ENCODE measurements around the gene TEAD3. TPM values are rescaled to one million over a fixed set of nuclear protein-coding genes. Genes with fewer than 3 reads are reported as not detected.
"Not testable (repeated sequence)": the region's sequence is repeated elsewhere in the genome, so short reads cannot be mapped to it uniquely, and the experiment has no call there.

TEAD3 gene
- 42.5 and 43.4 TPM in 2 replicates for total RNA-seq
- long read RNA-seq, partial matches to known transcripts = 3 of 10 reads
- long read RNA-seq, other reads (novel, unspliced or antisense) = 7 of 10 reads

GRCh38 chr6:35496841-35497570 lies at the start of gene TEAD3:
Gene TEAD3 (minus strand): TSS chr6:35497079.
- DNase-seq (ENCODE audit: low spot score, unreplicated experiment) = peak; percentile 80
- no peaks in the 10 kb centered on the region for H3K36me3 Mint-ChIP-seq (ENCODE audit: insufficient read depth)
- peaks cover 24% of the 10 kb centered on the region for H3K27me3 Mint-ChIP-seq
- peaks cover 33% of the 10 kb centered on the region for H3K4me1 Mint-ChIP-seq (ENCODE audit: low read depth)
- TF ChIP-seq, protein P1, sequence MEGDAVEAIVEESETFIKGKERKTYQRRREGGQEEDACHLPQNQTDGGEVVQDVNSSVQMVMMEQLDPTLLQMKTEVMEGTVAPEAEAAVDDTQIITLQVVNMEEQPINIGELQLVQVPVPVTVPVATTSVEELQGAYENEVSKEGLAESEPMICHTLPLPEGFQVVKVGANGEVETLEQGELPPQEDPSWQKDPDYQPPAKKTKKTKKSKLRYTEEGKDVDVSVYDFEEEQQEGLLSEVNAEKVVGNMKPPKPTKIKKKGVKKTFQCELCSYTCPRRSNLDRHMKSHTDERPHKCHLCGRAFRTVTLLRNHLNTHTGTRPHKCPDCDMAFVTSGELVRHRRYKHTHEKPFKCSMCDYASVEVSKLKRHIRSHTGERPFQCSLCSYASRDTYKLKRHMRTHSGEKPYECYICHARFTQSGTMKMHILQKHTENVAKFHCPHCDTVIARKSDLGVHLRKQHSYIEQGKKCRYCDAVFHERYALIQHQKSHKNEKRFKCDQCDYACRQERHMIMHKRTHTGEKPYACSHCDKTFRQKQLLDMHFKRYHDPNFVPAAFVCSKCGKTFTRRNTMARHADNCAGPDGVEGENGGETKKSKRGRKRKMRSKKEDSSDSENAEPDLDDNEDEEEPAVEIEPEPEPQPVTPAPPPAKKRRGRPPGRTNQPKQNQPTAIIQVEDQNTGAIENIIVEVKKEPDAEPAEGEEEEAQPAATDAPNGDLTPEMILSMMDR (IDR thresholded peaks at IDR 0.05; ENCODE audit: unreplicated experiment) = peak; percentile 31
- peak within 1 kb of the TSS; percentile 96 for H3K27ac Mint-ChIP-seq
- H3K4me3 Mint-ChIP-seq (ENCODE audit: low read depth) = peak within 1 kb of the TSS; percentile 83
- no peaks in the 10 kb centered on the region for H3K9me3 Mint-ChIP-seq (ENCODE audit: low read depth)

GRCh38 chr6:35544769-35545361 lies 48.0 kb upstream of the TEAD3 start:
- H3K27me3 Mint-ChIP-seq = peaks cover 14% of the 10 kb centered on the region
- H3K9me3 Mint-ChIP-seq (ENCODE audit: low read depth) = peaks cover 5% of the 10 kb centered on the region
- no peak for DNase-seq (ENCODE audit: low spot score, unreplicated experiment)
- H3K4me3 Mint-ChIP-seq (ENCODE audit: low read depth) = no peak overlapping the region
- H3K36me3 Mint-ChIP-seq (ENCODE audit: insufficient read depth) = no peaks in the 10 kb centered on the region
- no peaks in the 10 kb centered on the region for H3K4me1 Mint-ChIP-seq (ENCODE audit: low read depth)
- no peak overlapping the region for H3K27ac Mint-ChIP-seq
- TF ChIP-seq, protein P1 (IDR thresholded peaks at IDR 0.05; ENCODE audit: unreplicated experiment) = no peak

GRCh38 chr6:35543459-35544193 lies 46.7 kb upstream of the TEAD3 start:
- peaks cover 14% of the 10 kb centered on the region for H3K27me3 Mint-ChIP-seq
- no peak overlapping the region for H3K4me3 Mint-ChIP-seq (ENCODE audit: low read depth)
- H3K9me3 Mint-ChIP-seq (ENCODE audit: low read depth) = peaks cover 5% of the 10 kb centered on the region
- H3K27ac Mint-ChIP-seq = no peak overlapping the region
- no peaks in the 10 kb centered on the region for H3K4me1 Mint-ChIP-seq (ENCODE audit: low read depth)
- no peaks in the 10 kb centered on the region for H3K36me3 Mint-ChIP-seq (ENCODE audit: insufficient read depth)
- no peak for DNase-seq (ENCODE audit: low spot score, unreplicated experiment)
- TF ChIP-seq, protein P1 (IDR thresholded peaks at IDR 0.05; ENCODE audit: unreplicated experiment) = no peak

- no peak overlapping the region for H3K4me3 Mint-ChIP-seq (ENCODE audit: low read depth)
- TF ChIP-seq, protein P1 (IDR thresholded peaks at IDR 0.05; ENCODE audit: unreplicated experiment) = no peak
- H3K4me1 Mint-ChIP-seq (ENCODE audit: low read depth) = no peaks in the 10 kb centered on the region
- DNase-seq (ENCODE audit: low spot score, unreplicated experiment) = no peak
- H3K36me3 Mint-ChIP-seq (ENCODE audit: insufficient read depth) = no peaks in the 10 kb centered on the region
- peaks cover 6% of the 10 kb centered on the region for H3K27me3 Mint-ChIP-seq
- peaks cover 5% of the 10 kb centered on the region for H3K9me3 Mint-ChIP-seq (ENCODE audit: low read depth)
- H3K27ac Mint-ChIP-seq = no peak overlapping the region
Observed at GRCh38 chr6:35541836-35542235, 45.0 kb upstream of the TEAD3 start.

DNA sequence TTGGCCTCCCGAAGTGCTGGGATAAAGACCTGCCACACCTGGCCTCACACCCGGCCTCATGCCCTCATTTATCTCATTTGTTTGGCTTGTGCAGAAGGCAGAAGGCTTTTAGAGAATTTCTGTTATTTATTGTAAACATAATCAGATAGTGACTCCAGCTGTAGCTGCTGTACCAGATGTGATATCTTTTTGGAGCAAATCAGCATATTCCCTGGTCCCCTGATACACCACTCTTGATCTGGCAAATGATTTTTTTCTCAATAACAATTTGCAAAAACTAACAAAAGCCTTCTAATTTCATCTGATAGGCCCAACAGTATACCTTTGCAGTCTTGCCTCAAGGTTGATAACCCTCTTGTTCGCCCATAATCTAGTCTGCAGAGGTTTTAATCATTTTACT lies 42.3 kb upstream of the TEAD3 start:
- peaks cover 2% of the 10 kb centered on the region for H3K4me1 Mint-ChIP-seq (ENCODE audit: low read depth)
- no peak overlapping the region for H3K4me3 Mint-ChIP-seq (ENCODE audit: low read depth)
- peaks cover 5% of the 10 kb centered on the region for H3K9me3 Mint-ChIP-seq (ENCODE audit: low read depth)
- H3K27ac Mint-ChIP-seq = no peak overlapping the region
- TF ChIP-seq, protein P1 (IDR thresholded peaks at IDR 0.05; ENCODE audit: unreplicated experiment) = no peak
- H3K36me3 Mint-ChIP-seq (ENCODE audit: insufficient read depth) = no peaks in the 10 kb centered on the region
- no peak for DNase-seq (ENCODE audit: low spot score, unreplicated experiment)
- H3K27me3 Mint-ChIP-seq = peaks cover 6% of the 10 kb centered on the region

- H3K4me1 Mint-ChIP-seq (ENCODE audit: low read depth); H3K27me3 Mint-ChIP-seq; DNase-seq (ENCODE audit: low spot score, unreplicated experiment); H3K27ac Mint-ChIP-seq; H3K4me3 Mint-ChIP-seq (ENCODE audit: low read depth); H3K9me3 Mint-ChIP-seq (ENCODE audit: low read depth); H3K36me3 Mint-ChIP-seq (ENCODE audit: insufficient read depth): not testable (repeated sequence)
Observed at GRCh38 chr6:35535847-35536246, 39.0 kb upstream of the TEAD3 start.

All from progenitor cell of endocrine pancreas (in vitro differentiated cells).